GM23248 (cell line): Measurements from ENCODE around the gene HES4. TPM values are rescaled to one million over a fixed set of nuclear protein-coding genes. Genes with fewer than 3 reads are reported as not detected.

Experiments
- DNase-seq: peaks from one replicate; pipeline ENCODE4 v3.0.0-alpha.2; 2015
- H2AFZ ChIP-seq: fragments of 200-600 bp; sonication (generic); 2 replicates; pipeline ENCODE4 v1.6.1; 2016; ENCODE audit warnings: antibody characterized with exemption
- H3F3A ChIP-seq: fragments of 200-600 bp; sonication (generic); 2 replicates; pipeline ENCODE4 v1.6.1; 2016; ENCODE audit warnings: mild to moderate bottlenecking, antibody characterized with exemption, mixed run types; ENCODE audit not compliant: insufficient read depth
- H3K27ac ChIP-seq: fragments of 200-600 bp; sonication (generic); 2 replicates; pipeline ENCODE4 v1.5.1; 2016; ENCODE audit warnings: mild to moderate bottlenecking
- H3K27me3 ChIP-seq: fragments of 200-600 bp; sonication (generic); replicated peaks from 2 replicates; pipeline ENCODE4 v1.6.1; 2016; ENCODE audit warnings: mild to moderate bottlenecking; ENCODE audit not compliant: insufficient read depth
- H3K36me3 ChIP-seq: fragments of 200-600 bp; sonication (generic); 2 replicates; pipeline ENCODE4 v1.6.1; 2016; ENCODE audit warnings: low read depth, mild to moderate bottlenecking
- H3K4me1 ChIP-seq: fragments of 200-600 bp; sonication (generic); 2 replicates; pipeline ENCODE4 v1.6.1; 2016; ENCODE audit warnings: mild to moderate bottlenecking; ENCODE audit not compliant: insufficient read depth
- H3K4me2 ChIP-seq: fragments of 200-600 bp; sonication (generic); one replicate; pipeline ENCODE4 v1.6.1; 2016; ENCODE audit warnings: mild to moderate bottlenecking; ENCODE audit not compliant: unreplicated experiment
- H3K4me3 ChIP-seq: fragments of 200-600 bp; sonication (generic); 2 replicates; pipeline ENCODE4 v1.5.1; 2016; ENCODE audit warnings: mild to moderate bottlenecking
- H3K79me2 ChIP-seq: fragments of 200-600 bp; sonication (generic); 2 replicates; pipeline ENCODE4 v1.6.1; 2016; ENCODE audit warnings: mild to moderate bottlenecking; ENCODE audit not compliant: insufficient read depth
- H3K9ac ChIP-seq: fragments of 200-600 bp; sonication (generic); 2 replicates; pipeline ENCODE4 v1.6.1; 2016; ENCODE audit warnings: mild to moderate bottlenecking
- H3K9me2 ChIP-seq: fragments of 200-600 bp; sonication (generic); 2 replicates; pipeline ENCODE4 v1.6.1; 2016; ENCODE audit warnings: mixed run types, mild to moderate bottlenecking, moderate library complexity; ENCODE audit not compliant: insufficient read depth
- H3K9me3 ChIP-seq: fragments of 200-600 bp; sonication (generic); one replicate; pipeline ENCODE4 v1.6.1; 2017; ENCODE audit warnings: low read depth
- H4K20me1 ChIP-seq: fragments of 200-600 bp; sonication (generic); 2 replicates; pipeline ENCODE4 v1.6.0; 2016; ENCODE audit not compliant: insufficient read depth
- EZH2 ChIP-seq: fragments of 200-600 bp; sonication (generic); IDR thresholded peaks from 2 replicates; pipeline ENCODE4 v1.6.1; 2018; ENCODE audit warnings: antibody characterized with exemption, mild to moderate bottlenecking; ENCODE audit not compliant: insufficient read depth, poor library complexity, severe bottlenecking
- EZH2phosphoT487 ChIP-seq: fragments of 200-600 bp; sonication (generic); IDR thresholded peaks from 2 replicates; pipeline ENCODE4 v1.6.1; 2018; ENCODE audit warnings: antibody characterized with exemption, moderate library complexity, mild to moderate bottlenecking, low read depth; ENCODE audit not compliant: insufficient read depth
- WGBS, 2 experiments: methylation state at CpG; one replicate each; pipeline ENCODE4 v1.1.6; 2015 to 2017; ENCODE audit warnings: low lambda C conversion rate in 2 of 2, low coverage in 1 of 2; ENCODE audit errors: missing lambda C conversion rate in 2 of 2; 5-methylcytosine and 5-hydroxymethylcytosine counted together
- in situ Hi-C: fragments of 300-500 bp; cut with MboI; formaldehyde crosslinking; loops from 2 replicates; pipeline ENCODE4 v1.15.0; 2020
- polyA plus RNA-seq: library from polyadenylated mRNA; unstranded; fragments of >200 nt; fragmentation: Nextera tagmentation; extraction: Ambion mirVana; gene quantifications from 2 replicates; pipeline ENCODE4 v1.2.1, GENCODE V29; 2016
- total RNA-seq: library from RNA; depleted of rRNA; stranded (reverse); fragments of >200 nt; shearing (Covaris generic); gene quantifications from 2 replicates; pipeline ENCODE4 v1.2.3, GENCODE V29; 2014

The HES4 gene
- total and polyA plus RNA-seq, 2 experiments from 2014 or later, result 3.1 to 4.1 TPM

- H3K9ac ChIP-seq, result no peak overlapping the region
- H3K4me3 ChIP-seq, result no peak overlapping the region
- DNase-seq, result no peak
- no peaks in the 10 kb centered on the region for H3F3A ChIP-seq
- no peaks in the 10 kb centered on the region for H4K20me1 ChIP-seq
- no peaks in the 10 kb centered on the region for H3K4me1 ChIP-seq
- H3K27ac ChIP-seq, result no peak overlapping the region
- H3K4me2 ChIP-seq, result no peak overlapping the region
- 84 to 87% methylated on average over 8 to 10 of the region's 10 CpGs for whole genome bisulfite sequencing, 2 experiments
- no peaks in the 10 kb centered on the region for H3K9me2 ChIP-seq
- no peak for TF ChIP-seq EZH2phosphoT487
- TF ChIP-seq EZH2, result no peak
- H3K27me3 ChIP-seq, result no peaks in the 10 kb centered on the region
- H3K36me3 ChIP-seq, result no peaks in the 10 kb centered on the region
- H3K79me2 ChIP-seq, result no peaks in the 10 kb centered on the region
- H3K9me3 ChIP-seq, result no peaks in the 10 kb centered on the region
- in situ Hi-C loops, result no loop called here
- no peak overlapping the region for H2AFZ ChIP-seq
These were observed 42.9 kb upstream of the HES4 start for GRCh38 chr1:1042835-1043234.

- H3K27me3 ChIP-seq, result no peaks in the 10 kb centered on the region
- H3K4me1 ChIP-seq, result no peaks in the 10 kb centered on the region
- no peak overlapping the region for H3K9ac ChIP-seq
- no peaks in the 10 kb centered on the region for H3K36me3 ChIP-seq
- no peaks in the 10 kb centered on the region for H4K20me1 ChIP-seq
- no peak overlapping the region for H3K4me3 ChIP-seq
- no peak overlapping the region for H3K27ac ChIP-seq
- H3F3A ChIP-seq, result no peaks in the 10 kb centered on the region
- H3K9me3 ChIP-seq, result no peaks in the 10 kb centered on the region
- WGBS, 2 experiments, result 92 to 93% methylated on average over 25 of the region's 25 CpGs
- no peaks in the 10 kb centered on the region for H3K9me2 ChIP-seq
- H3K79me2 ChIP-seq, result no peaks in the 10 kb centered on the region
- H3K4me2 ChIP-seq, result no peak overlapping the region
- in situ Hi-C loops, result no loop called here
- no peak overlapping the region for H2AFZ ChIP-seq
- no peak for DNase-seq
- TF ChIP-seq EZH2, result no peak
- TF ChIP-seq EZH2phosphoT487, result no peak
These were observed 42.0 kb upstream of the HES4 start for GRCh38 chr1:1041873-1042272.

DNA sequence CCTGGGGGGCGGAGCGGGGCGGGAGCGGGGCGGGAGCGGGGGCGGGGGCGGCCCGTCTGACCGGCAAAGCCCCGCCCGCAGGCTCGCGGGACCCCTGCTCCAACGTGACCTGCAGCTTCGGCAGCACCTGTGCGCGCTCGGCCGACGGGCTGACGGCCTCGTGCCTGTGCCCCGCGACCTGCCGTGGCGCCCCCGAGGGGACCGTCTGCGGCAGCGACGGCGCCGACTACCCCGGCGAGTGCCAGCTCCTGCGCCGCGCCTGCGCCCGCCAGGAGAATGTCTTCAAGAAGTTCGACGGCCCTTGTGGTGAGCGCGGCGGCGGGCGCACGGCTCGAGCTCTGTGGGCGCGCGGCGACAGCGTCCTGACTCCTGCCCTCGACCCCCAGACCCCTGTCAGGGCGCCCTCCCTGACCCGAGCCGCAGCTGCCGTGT lies 41.2 kb upstream of the HES4 start:
- no peak overlapping the region for H3K4me2 ChIP-seq
- WGBS, 2 experiments, result 26 to 33% methylated on average over 41 to 51 of the region's 60 CpGs
- H3K4me3 ChIP-seq, result no peak overlapping the region
- no peaks in the 10 kb centered on the region for H3K9me3 ChIP-seq
- no peak overlapping the region for H2AFZ ChIP-seq
- H3F3A ChIP-seq, result no peaks in the 10 kb centered on the region
- DNase-seq, result no peak
- H3K79me2 ChIP-seq, result no peaks in the 10 kb centered on the region
- no peak for TF ChIP-seq EZH2phosphoT487
- no peak for TF ChIP-seq EZH2
- no peak overlapping the region for H3K27ac ChIP-seq
- H3K4me1 ChIP-seq, result no peaks in the 10 kb centered on the region
- H3K36me3 ChIP-seq, result no peaks in the 10 kb centered on the region
- H3K27me3 ChIP-seq, result no peaks in the 10 kb centered on the region
- in situ Hi-C loops, result no loop called here
- H3K9ac ChIP-seq, result no peak overlapping the region
- no peaks in the 10 kb centered on the region for H3K9me2 ChIP-seq
- H4K20me1 ChIP-seq, result no peaks in the 10 kb centered on the region

DNA sequence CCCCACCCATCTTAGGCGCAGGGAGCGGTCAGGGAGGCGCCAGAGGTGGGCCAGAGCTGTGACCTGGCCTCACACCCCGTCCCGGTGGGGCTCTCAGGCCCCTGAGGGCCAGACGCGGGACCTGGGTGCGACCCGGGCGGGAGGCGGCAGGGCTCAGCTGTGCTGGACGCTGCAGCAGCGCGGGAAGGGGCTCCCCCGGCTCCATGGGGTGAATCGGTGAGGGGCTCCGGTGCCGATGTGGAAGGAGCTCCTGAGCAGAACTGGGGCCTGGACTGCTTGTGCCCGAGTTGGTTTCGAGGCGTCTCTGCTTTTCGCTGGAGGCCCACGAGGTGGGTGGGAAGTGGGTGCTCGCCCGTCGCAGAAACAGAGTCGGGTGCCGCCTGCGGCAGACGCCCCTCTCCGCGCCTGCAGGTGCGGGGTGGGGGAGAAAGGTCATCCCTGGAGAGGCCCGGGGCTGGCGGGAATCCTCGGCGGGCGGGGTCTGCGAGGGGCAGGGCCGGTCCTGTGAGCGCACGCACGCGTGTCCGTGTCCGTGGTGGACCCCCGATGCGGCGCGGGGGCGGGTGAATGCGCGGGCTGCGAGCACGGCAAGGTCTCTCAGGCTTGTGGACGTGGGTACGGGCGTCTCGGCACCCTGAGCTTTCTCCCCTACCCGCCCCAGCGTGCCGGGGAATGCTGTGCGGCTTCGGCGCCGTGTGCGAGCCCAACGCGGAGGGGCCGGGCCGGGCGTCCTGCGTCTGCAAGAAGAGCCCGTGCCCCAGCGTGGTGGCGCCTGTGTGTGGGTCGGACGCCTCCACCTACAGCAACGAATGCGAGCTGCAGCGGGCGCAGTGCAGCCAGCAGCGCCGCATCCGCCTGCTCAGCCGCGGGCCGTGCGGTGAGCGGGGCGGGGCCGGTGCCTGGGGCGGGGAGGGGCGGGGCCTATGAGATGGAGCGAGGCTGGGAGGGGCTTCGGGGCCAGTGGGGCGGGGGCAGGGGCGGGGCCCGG lies 40.4 kb upstream of the HES4 start:
- no peaks in the 10 kb centered on the region for H3K79me2 ChIP-seq
- in situ Hi-C loops, result no loop called here
- peak; percentile 94 for DNase-seq
- H3F3A ChIP-seq, result no peaks in the 10 kb centered on the region
- WGBS, 2 experiments, result 5 to 7% methylated on average over 33 to 95 of the region's 99 CpGs
- no peaks in the 10 kb centered on the region for H3K9me2 ChIP-seq
- no peak for TF ChIP-seq EZH2phosphoT487
- TF ChIP-seq EZH2, result no peak
- H4K20me1 ChIP-seq, result no peaks in the 10 kb centered on the region
- H3K27me3 ChIP-seq, result no peaks in the 10 kb centered on the region
- peak overlapping the region; percentile 70 for H2AFZ ChIP-seq
- H3K4me2 ChIP-seq, result peak overlapping the region; percentile 83
- no peaks in the 10 kb centered on the region for H3K4me1 ChIP-seq
- no peaks in the 10 kb centered on the region for H3K36me3 ChIP-seq
- no peaks in the 10 kb centered on the region for H3K9me3 ChIP-seq
- H3K4me3 ChIP-seq, result peak overlapping the region; percentile 64
- H3K9ac ChIP-seq, result 0 out of 2 replicates have a peak overlapping the region, but pooled peaks have one; percentile 30
- no peak overlapping the region for H3K27ac ChIP-seq
